H9 (cell line): ENCODE measurements around the gene MPV17L2. TPM values are rescaled to one million over a fixed set of nuclear protein-coding genes. Genes with fewer than 3 reads are reported as not detected.

Experiments used
- DNase-seq: peaks from one replicate; pipeline ENCODE4 v3.0.0-alpha.2; 2017
- H2AFZ ChIP-seq: one replicate; pipeline ENCODE4 v1.6.1; 2013; ENCODE audit warnings: mild to moderate bottlenecking, low read length, control low read depth, moderate library complexity
- H2AK5ac ChIP-seq: 2 replicates; pipeline ENCODE4 v1.6.1; 2013; ENCODE audit warnings: low read length, control low read depth, mixed read lengths; ENCODE audit not compliant: insufficient read length
- H2BK120ac ChIP-seq: one replicate; pipeline ENCODE4 v1.6.1; 2013; ENCODE audit warnings: low read depth, mild to moderate bottlenecking, low read length, control low read depth, inconsistent platforms; ENCODE audit not compliant: poor library complexity, severe bottlenecking
- H2BK12ac ChIP-seq: 2 replicates; pipeline ENCODE4 v1.6.1; 2013; ENCODE audit warnings: low read length, control low read depth, mixed read lengths, low read depth; ENCODE audit not compliant: insufficient read length
- H2BK15ac ChIP-seq: 2 replicates; pipeline ENCODE4 v1.6.1; 2013; ENCODE audit warnings: low read depth, low read length, control low read depth
- H2BK20ac ChIP-seq: one replicate; pipeline ENCODE4 v1.6.1; 2013; ENCODE audit warnings: low read depth, mild to moderate bottlenecking, low read length, control low read depth, inconsistent platforms; ENCODE audit not compliant: poor library complexity, severe bottlenecking
- H2BK5ac ChIP-seq: 2 replicates; pipeline ENCODE4 v1.6.1; 2013; ENCODE audit warnings: low read length, control low read depth, mixed read lengths; ENCODE audit not compliant: insufficient read length
- H3K14ac ChIP-seq: 2 replicates; pipeline ENCODE4 v1.6.1; 2013; ENCODE audit warnings: low read length, control low read depth; ENCODE audit not compliant: insufficient read depth
- H3K18ac ChIP-seq: 2 replicates; pipeline ENCODE4 v1.6.1; 2013; ENCODE audit warnings: low read depth, mild to moderate bottlenecking, mixed read lengths, low read length, control low read depth; ENCODE audit not compliant: insufficient read length
- H3K23ac ChIP-seq: 2 replicates; pipeline ENCODE4 v1.6.1; 2013; ENCODE audit warnings: low read length, control low read depth, mixed read lengths, low read depth; ENCODE audit not compliant: insufficient read length
- H3K23me2 ChIP-seq: 2 replicates; pipeline ENCODE4 v1.6.1; 2013; ENCODE audit warnings: low read depth, mild to moderate bottlenecking, mixed read lengths, low read length, control low read depth; ENCODE audit not compliant: insufficient read length, poor library complexity, severe bottlenecking
- H3K27ac ChIP-seq: 2 replicates; pipeline ENCODE4 v1.5.1; 2013; ENCODE audit warnings: low read length, control low read depth, mixed read lengths, low read depth; ENCODE audit not compliant: insufficient read length
- H3K27me3 ChIP-seq: 2 replicates; pipeline ENCODE4 v1.6.1; 2013; ENCODE audit warnings: low read length, control low read depth, inconsistent platforms; ENCODE audit not compliant: insufficient read depth
- H3K4ac ChIP-seq: 2 replicates; pipeline ENCODE4 v1.6.1; 2013; ENCODE audit warnings: low read depth, mild to moderate bottlenecking, control low read depth, inconsistent platforms, low read length, moderate library complexity
- H3K4me1 ChIP-seq: 2 replicates; pipeline ENCODE4 v1.6.1; 2013; ENCODE audit warnings: low read length, control low read depth, inconsistent platforms; ENCODE audit not compliant: insufficient read depth
- H3K4me2 ChIP-seq: 2 replicates; pipeline ENCODE4 v1.6.1; 2013; ENCODE audit warnings: low read length, control low read depth, mixed read lengths; ENCODE audit not compliant: insufficient read length, insufficient read depth
- H3K56ac ChIP-seq: 2 replicates; pipeline ENCODE4 v1.6.1; 2013; ENCODE audit warnings: low read depth, mild to moderate bottlenecking, mixed read lengths, low read length, control low read depth; ENCODE audit not compliant: insufficient read length
- H3K79me1 ChIP-seq: 2 replicates; pipeline ENCODE4 v1.6.1; 2013; ENCODE audit warnings: low read depth, mild to moderate bottlenecking, moderate library complexity, low read length, control low read depth, inconsistent platforms; ENCODE audit not compliant: insufficient read depth, poor library complexity, severe bottlenecking
- H3K79me2 ChIP-seq: 2 replicates; pipeline ENCODE4 v1.6.1; 2013; ENCODE audit warnings: low read length, control low read depth, inconsistent platforms; ENCODE audit not compliant: insufficient read depth
- H3K9ac ChIP-seq: 2 replicates; pipeline ENCODE4 v1.6.1; 2013; ENCODE audit warnings: low read length, control low read depth, mixed read lengths; ENCODE audit not compliant: insufficient read length; ENCODE audit errors: extremely low read depth
- H3K9me3 ChIP-seq: one replicate; pipeline ENCODE4 v1.6.1; 2013; ENCODE audit warnings: low read depth, low read length, inconsistent platforms; ENCODE audit not compliant: control insufficient read depth
- H3T11ph ChIP-seq: one replicate; pipeline ENCODE4 v1.6.1; 2013; ENCODE audit warnings: mild to moderate bottlenecking, low read length, control low read depth, inconsistent platforms
- H4K20me1 ChIP-seq: one replicate; pipeline ENCODE4 v1.6.1; 2013; ENCODE audit not compliant: control insufficient read depth, insufficient read length, insufficient read depth
- H4K5ac ChIP-seq: 2 replicates; pipeline ENCODE4 v1.6.1; 2013; ENCODE audit warnings: low read depth, mild to moderate bottlenecking, mixed read lengths, low read length, control low read depth; ENCODE audit not compliant: insufficient read length
- H4K8ac ChIP-seq: replicated peaks from 2 replicates; pipeline ENCODE4 v1.6.1; 2013; ENCODE audit warnings: low read length, control low read depth, mixed read lengths, low read depth; ENCODE audit not compliant: insufficient read length
- H4K91ac ChIP-seq: 2 replicates; pipeline ENCODE4 v1.6.1; 2013; ENCODE audit warnings: low read depth, mild to moderate bottlenecking, moderate library complexity, mixed read lengths, low read length, control low read depth; ENCODE audit not compliant: insufficient read length
- H3K27ac Mint-ChIP-seq, 3 experiments: 2 replicates in 2 of 3; 3 replicates in 1 of 3; pipeline ENCODE4 v1.8.0; 2020 to 2021; ENCODE audit warnings: mixed read lengths in 3 of 3, mild to moderate bottlenecking in 1 of 3, moderate library complexity in 1 of 3
- H3K27me3 Mint-ChIP-seq: 2 replicates; pipeline ENCODE4 v1.8.0; 2021; ENCODE audit warnings: low read depth, mild to moderate bottlenecking, moderate library complexity, mixed read lengths
- H3K36me3 Mint-ChIP-seq, 3 experiments: 2 replicates in 2 of 3; 3 replicates in 1 of 3; pipeline ENCODE4 v1.8.0; 2020 to 2021; ENCODE audit warnings: low read depth in 3 of 3, mixed read lengths in 3 of 3; ENCODE audit not compliant: insufficient read depth in 1 of 3
- H3K4me1 Mint-ChIP-seq, 2 experiments: 2 replicates each; pipeline ENCODE4 v1.8.0; 2020; ENCODE audit warnings: mixed read lengths in 2 of 2
- H3K4me3 Mint-ChIP-seq, 2 experiments: 2 replicates in 1 of 2; 3 replicates in 1 of 2; pipeline ENCODE4 v1.8.0; 2020 to 2021; ENCODE audit warnings: mild to moderate bottlenecking in 2 of 2, mixed read lengths in 2 of 2, moderate library complexity in 1 of 2
- H3K9me3 Mint-ChIP-seq, 2 experiments: 2 replicates in 1 of 2; 3 replicates in 1 of 2; pipeline ENCODE4 v1.8.0; 2020; ENCODE audit warnings: mild to moderate bottlenecking in 2 of 2, mixed read lengths in 2 of 2, moderate library complexity in 1 of 2
- WGBS: extraction: QIAGEN DNeasy Blood & Tissue Kit; methylation state at CpG from one replicate; pipeline ENCODE4 v1.1.7; 2013; ENCODE audit warnings: missing lambda C conversion rate, low lambda C conversion rate, mixed read lengths; ENCODE audit not compliant: insufficient read length; ENCODE audit errors: extremely low coverage; 5-methylcytosine and 5-hydroxymethylcytosine counted together
- total RNA-seq: library from RNA; stranded (reverse); gene quantifications from 2 replicates; pipeline ENCODE4 v1.2.1, GENCODE V29; 2021
- TF ChIP-seq, protein P1 (sequence below): fragments of 200-600 bp; sonication (generic); conservative IDR thresholded peaks from 3 replicates; pipeline ENCODE4 v1.8.0; 2021; ENCODE audit warnings: antibody characterized with exemption, mild to moderate bottlenecking

MPV17L2 gene
- total RNA-seq, 1 experiment from 2014 or later = 26.4 TPM

DNA sequence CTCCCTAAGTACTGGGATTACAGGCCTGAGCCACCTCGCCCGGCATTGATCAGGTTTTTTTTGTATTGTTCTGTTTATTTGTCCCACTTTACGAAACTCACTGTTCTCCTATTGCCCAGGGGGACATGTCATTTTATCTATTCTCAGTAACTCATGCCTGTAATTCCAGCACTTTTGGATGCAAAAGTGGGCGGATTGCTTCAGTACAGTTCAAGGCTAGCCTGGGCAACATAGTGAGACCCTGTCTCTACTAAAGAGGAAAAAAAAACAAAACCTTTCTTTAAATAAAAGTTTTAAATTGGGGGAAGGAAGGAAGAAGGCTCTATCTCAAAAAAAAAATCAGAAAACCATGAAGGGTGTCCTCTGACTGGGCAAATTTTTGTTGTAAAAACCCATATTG, 2.7 kb upstream of the MPV17L2 start:
- Mint-ChIP-seq H3K4me3 (no peak overlapping the region; a peak in 1 of 5 replicates), H3K27me3 (no peaks in the 10 kb centered on the region; the same call in 1 of the 2 replicates), H3K36me3 (peaks cover 0 to 5% (median 4%) of the 10 kb centered on the region in 3 experiments; a peak in 2 of 7 replicates), H3K9me3 (no peaks in the 10 kb centered on the region; a peak in 1 of 5 replicates), H3K4me1 (peaks cover 22 to 25% of the 10 kb centered on the region in 2 experiments), H3K27ac (peak overlapping the region in 1 of 3 experiments; percentile 62; a peak in 1 of 7 replicates)
- Histone ChIP-seq H3K23me2 (peaks cover 8% of the 10 kb centered on the region), H3K23ac (no peak overlapping the region), H3K4me1 (peaks cover 2% of the 10 kb centered on the region; the same call in 1 of the 2 replicates), H4K8ac (no peak overlapping the region), H4K91ac (no peak overlapping the region), H3K56ac (no peak overlapping the region), H4K20me1 (no peaks in the 10 kb centered on the region), H3K14ac (no peak overlapping the region), H3K4me2 (no peak overlapping the region), H2AFZ (no peak overlapping the region), H3K9ac (no peak overlapping the region), H3K79me1 (peaks cover 6% of the 10 kb centered on the region), H3K18ac (no peak overlapping the region), H2BK12ac (no peak overlapping the region), H2BK20ac (no peak overlapping the region), H2AK5ac (no peak overlapping the region), H3K27me3 (no peaks in the 10 kb centered on the region), H3K27ac (no peak overlapping the region), H2BK5ac (no peak overlapping the region), H3T11ph (no peak overlapping the region), H3K9me3 (no peaks in the 10 kb centered on the region), H3K4ac (no peak overlapping the region), H2BK15ac (no peak overlapping the region), H3K79me2 (peaks cover 2% of the 10 kb centered on the region; the same call in 1 of the 2 replicates), H2BK120ac (no peak overlapping the region), H4K5ac (no peak overlapping the region)
- DNase-seq = no peak
- TF ChIP-seq, protein P1, sequence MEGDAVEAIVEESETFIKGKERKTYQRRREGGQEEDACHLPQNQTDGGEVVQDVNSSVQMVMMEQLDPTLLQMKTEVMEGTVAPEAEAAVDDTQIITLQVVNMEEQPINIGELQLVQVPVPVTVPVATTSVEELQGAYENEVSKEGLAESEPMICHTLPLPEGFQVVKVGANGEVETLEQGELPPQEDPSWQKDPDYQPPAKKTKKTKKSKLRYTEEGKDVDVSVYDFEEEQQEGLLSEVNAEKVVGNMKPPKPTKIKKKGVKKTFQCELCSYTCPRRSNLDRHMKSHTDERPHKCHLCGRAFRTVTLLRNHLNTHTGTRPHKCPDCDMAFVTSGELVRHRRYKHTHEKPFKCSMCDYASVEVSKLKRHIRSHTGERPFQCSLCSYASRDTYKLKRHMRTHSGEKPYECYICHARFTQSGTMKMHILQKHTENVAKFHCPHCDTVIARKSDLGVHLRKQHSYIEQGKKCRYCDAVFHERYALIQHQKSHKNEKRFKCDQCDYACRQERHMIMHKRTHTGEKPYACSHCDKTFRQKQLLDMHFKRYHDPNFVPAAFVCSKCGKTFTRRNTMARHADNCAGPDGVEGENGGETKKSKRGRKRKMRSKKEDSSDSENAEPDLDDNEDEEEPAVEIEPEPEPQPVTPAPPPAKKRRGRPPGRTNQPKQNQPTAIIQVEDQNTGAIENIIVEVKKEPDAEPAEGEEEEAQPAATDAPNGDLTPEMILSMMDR = no peak
- WGBS = no CpG with 5 or more reads among the region's 4 CpGs
